CD14-positive monocyte (primary cell): ENCODE measurements around the gene KHSRP. TPM values are rescaled to one million over a fixed set of nuclear protein-coding genes. Genes with fewer than 3 reads are reported as not detected.

ENCODE experiments used
- DNase-seq, 3 donors: peaks; one replicate each; pipeline ENCODE4 v3.0.0-alpha.2; 2011 to 2022
- H2AFZ ChIP-seq: 2 replicates; pipeline ENCODE4 v1.6.0; 2012; ENCODE audit warnings: mild to moderate bottlenecking, low read depth, low read length, inconsistent platforms; ENCODE audit not compliant: insufficient read depth, poor library complexity, severe bottlenecking
- H3K27ac ChIP-seq, 2 donors: 1 replicate in 1 of 2; 2 replicates in 1 of 2; pipeline ENCODE4 v1.5.1; 2012 to 2013; ENCODE audit warnings: low read length in 2 of 2, control low read depth in 1 of 2, inconsistent platforms in 1 of 2, low read depth in 1 of 2, mild to moderate bottlenecking in 1 of 2
- H3K27me3 ChIP-seq, 2 donors: one replicate each; pipeline versions ENCODE4 v1.6.0 to v1.6.1; 2011 to 2013; ENCODE audit warnings: low read length in 2 of 2; ENCODE audit not compliant: control insufficient read depth in 2 of 2, insufficient read depth in 2 of 2
- H3K36me3 ChIP-seq, 2 donors: replicated peaks in 1 of 2; 1 replicate in 1 of 2; 2 replicates in 1 of 2; pipeline versions ENCODE4 v1.5.1 to v1.6.1; 2012 to 2013; ENCODE audit warnings: low read length in 2 of 2, control low read depth in 1 of 2, inconsistent platforms in 1 of 2, mild to moderate bottlenecking in 1 of 2; ENCODE audit not compliant: insufficient read depth in 2 of 2, control insufficient read depth in 1 of 2
- H3K4me1 ChIP-seq, 2 donors: 1 replicate in 1 of 2; 2 replicates in 1 of 2; pipeline versions ENCODE4 v1.5.1 to v1.6.1; 2012 to 2013; ENCODE audit warnings: low read length in 2 of 2, control low read depth in 1 of 2, inconsistent platforms in 1 of 2, mild to moderate bottlenecking in 1 of 2, moderate library complexity in 1 of 2; ENCODE audit not compliant: insufficient read depth in 2 of 2, control insufficient read depth in 1 of 2
- H3K4me2 ChIP-seq: replicated peaks from 2 replicates; pipeline ENCODE3; 2012; ENCODE audit warnings: low read length, moderate library complexity, mild to moderate bottlenecking; ENCODE audit not compliant: poor library complexity, severe bottlenecking; ENCODE audit errors: extremely low read depth
- H3K4me3 ChIP-seq, 3 experiments: fragments of 200-600 bp in 1 of 3; sonication (generic) in 1 of 3; replicated peaks in 1 of 3; 1 replicate in 2 of 3; 2 replicates in 1 of 3; pipeline ENCODE4 v1.5.1; 2011 to 2013; ENCODE audit warnings: low read length in 3 of 3, mild to moderate bottlenecking in 3 of 3, control low read depth in 2 of 3, low read depth in 2 of 3, inconsistent platforms in 1 of 3, moderate library complexity in 1 of 3
- H3K79me2 ChIP-seq: 2 replicates; pipeline ENCODE4 v1.6.0; 2012; ENCODE audit warnings: mild to moderate bottlenecking, control low read depth, inconsistent platforms, low read length, moderate library complexity; ENCODE audit not compliant: insufficient read depth
- H3K9ac ChIP-seq: 2 replicates; pipeline ENCODE4 v1.6.0; 2017; ENCODE audit warnings: low read length, mild to moderate bottlenecking; ENCODE audit not compliant: insufficient read depth, poor library complexity, severe bottlenecking
- H3K9me3 ChIP-seq, 2 donors: replicated peaks in 1 of 2; 1 replicate in 1 of 2; 2 replicates in 1 of 2; pipeline versions ENCODE4 v1.5.1 to v1.6.1; 2012 to 2013; ENCODE audit warnings: low read length in 2 of 2, control low read depth in 1 of 2; ENCODE audit not compliant: control insufficient read depth in 1 of 2, insufficient read depth in 1 of 2
- H4K20me1 ChIP-seq: 2 replicates; pipeline ENCODE4 v1.6.0; 2012; ENCODE audit warnings: mild to moderate bottlenecking, low read length, control low read depth, moderate library complexity; ENCODE audit not compliant: insufficient read depth
- H3K27ac Mint-ChIP-seq, 7 donors: one replicate each; pipeline ENCODE4 v1.8.0; 2020; ENCODE audit warnings: mild to moderate bottlenecking in 7 of 7, mixed read lengths in 7 of 7, moderate library complexity in 6 of 7, inconsistent platforms in 2 of 7
- H3K27me3 Mint-ChIP-seq, 3 donors: one replicate each; pipeline ENCODE4 v1.8.0; 2021 to 2022; ENCODE audit warnings: low read depth in 3 of 3, mild to moderate bottlenecking in 3 of 3, mixed read lengths in 3 of 3, moderate library complexity in 3 of 3, inconsistent platforms in 1 of 3
- H3K36me3 Mint-ChIP-seq, 2 donors: one replicate each; pipeline ENCODE4 v1.8.0; 2020; ENCODE audit warnings: mixed read lengths in 2 of 2, inconsistent platforms in 1 of 2, mild to moderate bottlenecking in 1 of 2
- H3K4me1 Mint-ChIP-seq: one replicate; pipeline ENCODE4 v1.8.0; 2020; ENCODE audit warnings: mild to moderate bottlenecking, mixed read lengths
- H3K4me3 Mint-ChIP-seq, 2 donors: one replicate each; pipeline ENCODE4 v1.8.0; 2020; ENCODE audit warnings: mild to moderate bottlenecking in 2 of 2, mixed read lengths in 2 of 2, moderate library complexity in 1 of 2
- H3K9me3 Mint-ChIP-seq, 7 donors: one replicate each; pipeline ENCODE4 v1.8.0; 2020 to 2022; ENCODE audit warnings: mixed read lengths in 7 of 7, mild to moderate bottlenecking in 6 of 7, moderate library complexity in 6 of 7, inconsistent platforms in 2 of 7
- CTCF ChIP-seq: fragments of 200-600 bp; IDR thresholded peaks from one replicate; pipeline ENCODE4 v1.8.0; 2022; ENCODE audit warnings: antibody characterized with exemption, mild to moderate bottlenecking
- WGBS: methylation state at CpG from one replicate; pipeline ENCODE4 v1.1.5; 2013; ENCODE audit warnings: missing lambda C conversion rate; ENCODE audit not compliant: insufficient coverage; 5-methylcytosine and 5-hydroxymethylcytosine counted together
- intact Hi-C, 2 donors: fragments of 100-400 bp; cut with micrococcal nuclease; formaldehyde crosslinking; loops; one replicate each; pipeline versions ENCODE4 v1.15.0 to v1.15.1; 2023
- polyA plus RNA-seq, 3 donors: library from polyadenylated mRNA; depleted of rRNA in 1 of 3; unstranded in 2 of 3; stranded (reverse) in 1 of 3; fragments of 300-500 nt in 2 of 3; fragments of >200 nt in 1 of 3; fragmentation: Illumina TruSeq in 2 of 3; gene quantifications; 1 replicate in 2 of 3; 2 replicates in 1 of 3; pipeline ENCODE4 v1.2.3, GENCODE V29; 2012 to 2021

KHSRP gene
- polyA plus RNA-seq, 3 donors, result 8.6 to 63.3 (median 9.1) TPM

GRCh38 chr19:6433165-6433564, 8.6 kb upstream of the KHSRP start:
- Mint-ChIP-seq H3K4me1 (peaks cover 5% of the 10 kb centered on the region), H3K36me3 (no peaks in the 10 kb centered on the region), H3K27me3 (peaks cover 4 to 14% (median 14%) of the 10 kb centered on the region in 3 donors), H3K27ac (no peak overlapping the region), H3K9me3 (peaks cover 0 to 3% (median 0%) of the 10 kb centered on the region in 7 donors), H3K4me3 (no peak overlapping the region)
- WGBS, result 91% methylated on average over 8 of the region's 11 CpGs
- Histone ChIP-seq H3K79me2 (no peaks in the 10 kb centered on the region), H3K27me3 (no peaks in the 10 kb centered on the region), H2AFZ (no peak overlapping the region), H3K4me3 (no peak overlapping the region), H3K4me1 (peaks cover 0 to 5% of the 10 kb centered on the region in 2 donors), H3K27ac (no peak overlapping the region), H3K9ac (no peak overlapping the region), H3K4me2 (no peak overlapping the region), H3K9me3 (no peaks in the 10 kb centered on the region), H3K36me3 (no peaks in the 10 kb centered on the region), H4K20me1 (no peaks in the 10 kb centered on the region)
- TF ChIP-seq CTCF, result no peak
- intact Hi-C loops, result no loop called here
- no peak for DNase-seq

- H3K4me1 Mint-ChIP-seq, result peaks cover 5% of the 10 kb centered on the region
- H3K27ac Mint-ChIP-seq, result no peak overlapping the region
Observed at GRCh38 chr19:6431891-6432290, 7.3 kb upstream of the KHSRP start.

More at GRCh38 chr19:6431891-6432290, 7.3 kb upstream of the KHSRP start:
- no peaks in the 10 kb centered on the region for H3K9me3 ChIP-seq
- TF ChIP-seq CTCF, result no peak
- Mint-ChIP-seq H3K4me3 (no peak overlapping the region), H3K27me3 (peaks cover 4 to 18% (median 14%) of the 10 kb centered on the region in 3 donors), H3K36me3 (no peaks in the 10 kb centered on the region), H3K9me3 (peaks cover 0 to 3% (median 0%) of the 10 kb centered on the region in 7 donors)
- no peaks in the 10 kb centered on the region for H3K79me2 ChIP-seq
- intact Hi-C loops, result no loop called here
- H3K4me3 ChIP-seq, result no peak overlapping the region
- 95% methylated on average over 11 of the region's 11 CpGs for WGBS
- peaks cover 0 to 5% of the 10 kb centered on the region in 2 donors for H3K4me1 ChIP-seq
- H2AFZ ChIP-seq, result no peak overlapping the region
- no peaks in the 10 kb centered on the region for H3K36me3 ChIP-seq
- H3K27me3 ChIP-seq, result no peaks in the 10 kb centered on the region
- no peak for DNase-seq
- H3K27ac ChIP-seq, result no peak overlapping the region
- H4K20me1 ChIP-seq, result no peaks in the 10 kb centered on the region
- H3K9ac ChIP-seq, result no peak overlapping the region
- no peak overlapping the region for H3K4me2 ChIP-seq
